IPS-15b (cell line): ENCODE measurements around the gene TBC1D7.

Source experiments
- H3K27me3 ChIP-seq: one replicate; pipeline ENCODE4 v1.6.1; 2013; ENCODE audit warnings: low read length; ENCODE audit not compliant: control insufficient read depth, insufficient read depth
- H3K36me3 ChIP-seq: one replicate; pipeline ENCODE4 v1.6.1; 2013; ENCODE audit warnings: low read length; ENCODE audit not compliant: control insufficient read depth, insufficient read depth
- H3K4me1 ChIP-seq: one replicate; pipeline ENCODE4 v1.6.1; 2013; ENCODE audit warnings: mild to moderate bottlenecking, low read length; ENCODE audit not compliant: control insufficient read depth, insufficient read depth
- H3K4me3 ChIP-seq: one replicate; pipeline ENCODE4 v1.5.1; 2013; ENCODE audit warnings: low read depth, low read length
- H3K9ac ChIP-seq: one replicate; pipeline ENCODE4 v1.6.1; 2013; ENCODE audit warnings: low read depth, mild to moderate bottlenecking, low read length
- H3K9me3 ChIP-seq: one replicate; pipeline ENCODE4 v1.6.1; 2013; ENCODE audit warnings: mild to moderate bottlenecking, low read length; ENCODE audit not compliant: control insufficient read depth, insufficient read depth

Gene TBC1D7

DNA sequence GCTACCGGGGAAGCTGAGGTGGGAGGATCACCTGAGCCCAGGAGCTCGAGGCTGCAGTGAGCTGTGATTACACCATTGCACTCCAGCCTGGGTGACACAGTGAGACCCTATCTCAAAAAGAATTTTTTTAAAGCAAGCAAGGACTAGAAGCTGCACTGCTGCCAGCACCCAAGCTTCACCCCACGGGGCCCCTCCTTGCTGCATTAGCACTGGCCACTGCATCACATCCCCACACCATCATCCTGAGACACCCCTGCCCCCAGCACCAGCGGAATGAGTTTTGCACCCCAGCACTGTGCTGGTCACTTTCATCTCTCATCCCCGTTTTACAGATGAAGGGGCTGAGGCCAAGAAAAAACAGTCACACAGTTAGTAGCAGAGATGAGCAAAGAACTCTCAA, 30.9 kb downstream of the TBC1D7 start:
- no peaks in the 10 kb centered on the region for H3K9me3 ChIP-seq
- no peak overlapping the region for H3K9ac ChIP-seq
- peaks cover 33% of the 10 kb centered on the region for H3K36me3 ChIP-seq
- no peak overlapping the region for H3K4me3 ChIP-seq
- H3K4me1 ChIP-seq, result no peaks in the 10 kb centered on the region
- H3K27me3 ChIP-seq, result no peaks in the 10 kb centered on the region

GRCh38 chr6:13296536-13296997, 31.8 kb downstream of the TBC1D7 start:
- Histone ChIP-seq H3K4me1 (no peaks in the 10 kb centered on the region), H3K4me3 (no peak overlapping the region), H3K9ac (no peak overlapping the region), H3K9me3 (no peaks in the 10 kb centered on the region), H3K27me3 (no peaks in the 10 kb centered on the region), H3K36me3 (peaks cover 33% of the 10 kb centered on the region)

DNA sequence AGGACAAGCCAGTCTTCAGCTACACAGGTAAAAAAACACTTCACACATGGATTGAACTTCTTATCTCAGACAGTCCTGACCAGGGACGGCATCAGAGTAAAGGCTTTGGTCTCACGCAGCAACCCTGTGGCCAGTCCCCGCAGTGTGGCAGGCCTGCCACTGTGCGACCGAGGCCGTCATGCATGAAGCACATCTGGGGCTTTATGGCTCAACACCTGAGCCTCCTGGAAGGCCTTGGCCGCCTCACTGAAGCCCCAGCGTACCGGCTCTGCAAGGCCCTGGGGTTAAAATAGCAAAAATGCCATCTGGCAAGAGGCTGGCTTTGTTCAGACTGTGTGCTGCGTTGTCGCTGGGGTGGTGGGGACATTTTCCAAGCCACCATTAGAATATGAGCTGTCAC, 32.8 kb downstream of the TBC1D7 start:
- no peaks in the 10 kb centered on the region for H3K9me3 ChIP-seq
- no peaks in the 10 kb centered on the region for H3K4me1 ChIP-seq
- no peak overlapping the region for H3K9ac ChIP-seq
- H3K4me3 ChIP-seq, result no peak overlapping the region
- H3K36me3 ChIP-seq, result peaks cover 28% of the 10 kb centered on the region
- H3K27me3 ChIP-seq, result no peaks in the 10 kb centered on the region

DNA sequence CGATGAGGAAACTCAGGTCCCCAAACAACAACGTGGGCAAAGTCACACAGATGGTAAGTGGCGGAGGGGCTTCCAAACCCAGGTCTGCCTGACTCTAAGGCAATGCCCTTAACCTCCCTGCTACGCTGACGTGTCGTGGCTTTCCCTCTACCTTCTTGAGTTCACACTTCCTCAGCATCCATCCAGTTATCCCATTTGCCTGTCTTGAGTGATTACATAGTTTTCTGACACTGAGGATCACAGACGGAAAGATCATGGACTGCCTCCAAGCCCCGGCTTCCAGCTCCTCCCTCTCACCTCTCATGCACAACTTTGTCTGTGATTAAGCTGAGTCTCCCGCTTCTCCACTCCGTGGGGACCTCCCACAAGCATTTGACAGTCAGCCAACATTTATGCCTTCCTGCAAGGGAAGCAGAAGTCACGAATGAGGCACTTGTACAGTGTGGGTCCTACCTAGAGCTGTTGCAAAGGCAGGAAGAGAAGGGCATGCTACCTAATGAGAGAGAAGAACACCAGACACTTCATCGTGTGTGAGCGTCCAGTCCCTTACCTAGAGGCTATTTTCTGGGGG, 33.8 kb downstream of the TBC1D7 start:
- no peaks in the 10 kb centered on the region for H3K4me1 ChIP-seq

GRCh38 chr6:13292774-13293173, 35.6 kb downstream of the TBC1D7 start:
- peaks cover 23% of the 10 kb centered on the region for H3K36me3 ChIP-seq
- no peak overlapping the region for H3K9ac ChIP-seq
- H3K9me3 ChIP-seq, result no peaks in the 10 kb centered on the region
- no peak overlapping the region for H3K4me3 ChIP-seq
- H3K27me3 ChIP-seq, result no peaks in the 10 kb centered on the region
- H3K4me1 ChIP-seq, result no peaks in the 10 kb centered on the region

More for the DNA sequence above, 33.8 kb downstream of the TBC1D7 start:
- H3K27me3 ChIP-seq, result no peaks in the 10 kb centered on the region
- no peaks in the 10 kb centered on the region for H3K9me3 ChIP-seq
- no peak overlapping the region for H3K9ac ChIP-seq
- no peak overlapping the region for H3K4me3 ChIP-seq
- H3K36me3 ChIP-seq, result peaks cover 27% of the 10 kb centered on the region

DNA sequence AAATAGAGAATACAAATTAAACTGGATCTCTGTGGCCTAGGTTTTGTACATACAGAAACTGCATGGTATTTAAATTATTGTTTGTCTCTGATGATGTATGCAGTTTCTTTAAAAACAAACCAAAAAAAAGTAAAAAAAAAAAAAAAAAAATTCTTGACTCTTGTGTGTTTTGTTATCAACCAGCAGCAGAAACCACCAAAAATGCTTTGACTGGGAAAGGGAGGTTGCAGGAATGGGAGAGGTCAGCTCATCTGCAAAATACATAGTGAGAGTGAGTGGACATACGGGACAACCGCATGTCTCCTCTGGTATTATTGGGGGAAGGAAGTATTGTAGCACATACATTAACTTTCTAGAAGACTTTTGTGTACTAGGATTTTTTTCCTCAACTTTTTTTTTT, 38.0 kb downstream of the TBC1D7 start:
- Histone ChIP-seq H3K4me3 (no peak overlapping the region), H3K36me3 (peaks cover 20% of the 10 kb centered on the region), H3K4me1 (no peaks in the 10 kb centered on the region), H3K27me3 (no peaks in the 10 kb centered on the region), H3K9ac (no peak overlapping the region), H3K9me3 (no peaks in the 10 kb centered on the region)

- H3K9me3 ChIP-seq, result no peaks in the 10 kb centered on the region
- no peak overlapping the region for H3K9ac ChIP-seq
- no peaks in the 10 kb centered on the region for H3K27me3 ChIP-seq
- no peak overlapping the region for H3K4me3 ChIP-seq
- H3K36me3 ChIP-seq, result peaks cover 18% of the 10 kb centered on the region
- no peaks in the 10 kb centered on the region for H3K4me1 ChIP-seq
Observed at GRCh38 chr6:13289789-13290318, 38.5 kb downstream of the TBC1D7 start.

DNA sequence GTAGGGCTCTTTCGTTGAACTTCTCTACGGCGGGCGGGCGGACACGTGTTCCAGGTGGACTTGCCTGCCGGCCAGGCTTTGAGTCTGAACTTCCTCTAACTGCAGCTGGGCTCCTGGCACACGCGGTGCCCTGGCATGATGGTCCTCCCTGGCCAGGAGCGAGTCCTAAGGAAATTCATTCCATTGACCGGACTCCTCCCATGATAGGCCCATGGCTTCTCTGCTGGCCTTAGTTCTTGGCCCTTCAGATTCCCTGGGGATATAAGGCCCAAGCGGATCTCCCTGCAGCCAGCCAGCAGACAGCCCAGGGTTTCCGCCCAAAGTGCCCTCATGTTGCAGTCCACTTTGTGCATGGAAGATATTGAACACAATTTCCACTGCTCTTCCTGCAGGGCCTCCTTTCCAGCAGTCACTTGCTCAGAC, 39.4 kb downstream of the TBC1D7 start:
- peaks cover 11% of the 10 kb centered on the region for H3K36me3 ChIP-seq
- no peaks in the 10 kb centered on the region for H3K27me3 ChIP-seq
- no peak overlapping the region for H3K9ac ChIP-seq
- H3K4me1 ChIP-seq, result no peaks in the 10 kb centered on the region
- no peaks in the 10 kb centered on the region for H3K9me3 ChIP-seq
- H3K4me3 ChIP-seq, result no peak overlapping the region

DNA sequence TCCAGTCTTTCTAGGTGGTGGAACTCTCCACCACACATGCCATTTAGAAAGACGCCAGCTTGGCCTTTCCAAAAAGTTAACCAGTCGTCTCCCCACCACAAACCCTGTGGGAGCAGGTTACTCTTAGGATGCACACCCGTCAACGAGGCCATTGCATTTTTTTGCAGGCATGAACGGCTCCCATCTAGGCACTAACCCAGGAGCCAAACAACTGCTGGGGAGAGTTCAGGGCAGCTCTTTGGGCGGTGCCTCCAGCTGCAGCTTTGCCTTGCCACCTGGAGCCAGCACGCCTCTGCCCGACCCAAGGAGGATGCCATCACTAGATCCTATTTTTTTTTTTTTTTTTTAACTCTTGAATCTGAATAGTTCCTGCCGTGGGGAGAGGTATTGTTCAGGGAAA, 39.9 kb downstream of the TBC1D7 start:
- Histone ChIP-seq H3K9me3 (no peaks in the 10 kb centered on the region), H3K4me1 (no peaks in the 10 kb centered on the region), H3K9ac (no peak overlapping the region), H3K27me3 (no peaks in the 10 kb centered on the region), H3K4me3 (no peak overlapping the region), H3K36me3 (peaks cover 11% of the 10 kb centered on the region)

- no peaks in the 10 kb centered on the region for H3K9me3 ChIP-seq
- peaks cover 5% of the 10 kb centered on the region for H3K36me3 ChIP-seq
Observed at GRCh38 chr6:13287104-13287503, 41.2 kb downstream of the TBC1D7 start.

DNA sequence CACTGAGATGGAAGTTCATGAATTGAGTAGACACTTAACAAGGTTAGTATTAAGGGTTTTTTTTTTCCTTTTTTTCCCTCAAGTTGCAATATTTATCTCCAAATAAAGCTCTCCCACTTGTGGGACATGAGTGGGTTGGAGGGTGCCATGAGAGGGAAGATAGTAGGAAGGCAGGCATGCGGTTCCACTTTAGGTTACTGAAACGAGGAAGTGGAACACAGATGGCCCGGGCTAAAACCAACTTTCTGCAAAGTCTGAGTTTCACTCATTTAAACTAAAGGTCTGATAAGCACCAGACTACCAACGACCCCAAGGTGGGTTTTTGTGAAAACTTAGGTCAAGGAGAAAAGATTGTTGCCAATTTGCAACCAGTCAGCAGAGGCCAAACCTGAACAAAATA, 42.2 kb downstream of the TBC1D7 start:
- no peaks in the 10 kb centered on the region for H3K27me3 ChIP-seq
- no peak overlapping the region for H3K9ac ChIP-seq
- no peaks in the 10 kb centered on the region for H3K9me3 ChIP-seq
- H3K4me3 ChIP-seq, result no peak overlapping the region
- H3K36me3 ChIP-seq, result peaks cover 5% of the 10 kb centered on the region
- peaks cover 6% of the 10 kb centered on the region for H3K4me1 ChIP-seq

More at GRCh38 chr6:13287104-13287503, 41.2 kb downstream of the TBC1D7 start:
- Histone ChIP-seq H3K27me3 (no peaks in the 10 kb centered on the region), H3K4me3 (no peak overlapping the region), H3K9ac (no peak overlapping the region), H3K4me1 (peaks cover 6% of the 10 kb centered on the region)

DNA sequence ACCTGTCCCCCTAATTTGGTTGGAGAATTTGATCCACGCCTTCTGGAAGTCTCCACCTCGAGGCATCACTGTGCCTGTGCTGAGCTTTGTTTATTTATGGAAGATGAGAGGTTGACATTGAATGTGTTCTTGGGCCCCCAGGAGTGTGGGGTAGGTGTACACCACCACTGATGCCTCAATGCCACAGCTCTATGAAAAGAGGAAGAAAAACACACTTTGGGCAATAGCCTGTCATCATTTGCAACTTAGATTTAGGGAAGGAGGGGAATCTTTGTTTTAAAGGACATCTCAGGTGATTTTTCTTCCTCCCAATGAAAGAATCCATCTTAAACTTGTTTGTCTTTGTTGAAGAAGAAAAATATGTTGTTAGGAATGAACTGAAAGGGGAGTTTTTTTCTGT, 42.6 kb downstream of the TBC1D7 start:
- no peak overlapping the region for H3K4me3 ChIP-seq
- H3K4me1 ChIP-seq, result peaks cover 6% of the 10 kb centered on the region
- no peaks in the 10 kb centered on the region for H3K9me3 ChIP-seq
- H3K27me3 ChIP-seq, result no peaks in the 10 kb centered on the region
- peaks cover 5% of the 10 kb centered on the region for H3K36me3 ChIP-seq
- H3K9ac ChIP-seq, result no peak overlapping the region
